ENCODE measurements around the gene ZBTB1. TPM values are rescaled to one million over a fixed set of nuclear protein-coding genes. Genes with fewer than 3 reads are reported as not detected.
A peak's percentile ranks its signal among the peaks of the same experiment; 100 is the strongest.

ZBTB1 gene
- 61.2 and 97.5 TPM in 2 replicates for total RNA-seq (2014; rRNA removed; shearing (Covaris generic); ENCODE audit: low replicate concordance)

- Histone ChIP-seq H3K36me3 (ENCODE audit: insufficient read depth, low read length) (peaks cover 7% of the 10 kb centered on the region), H3K9ac (ENCODE audit: low read length) (peak within 1 kb of the TSS; percentile 97), H3K9me3 (ENCODE audit: low read length) (no peaks in the 10 kb centered on the region), H4K20me1 (ENCODE audit: insufficient read depth, low read depth, low read length) (no peaks in the 10 kb centered on the region; the same call in 1 of the 2 replicates), H3K4me1 (ENCODE audit: low read length) (peaks cover 66% of the 10 kb centered on the region), H3K27ac (ENCODE audit: low read length) (peak within 1 kb of the TSS; percentile 96), H3K4me2 (ENCODE audit: low read depth, low read length, poor library complexity, severe bottlenecking) (peak within 1 kb of the TSS; percentile 98), H3K79me2 (ENCODE audit: low read length) (peaks cover 83% of the 10 kb centered on the region), H3K4me3 (ENCODE audit: low read length) (peak within 1 kb of the TSS; percentile 77), H3K27me3 (ENCODE audit: low read length) (no peaks in the 10 kb centered on the region), H3K9me2 (replicated peaks; ENCODE audit: insufficient read depth, low read length) (no peaks in the 10 kb centered on the region), H2AFZ (ENCODE audit: low read length) (peak within 1 kb of the TSS; percentile 13; the same call in 1 of the 2 replicates)
- peak; percentile 94 for DNase-seq
These were observed at the start of gene ZBTB1 for GRCh38 chr14:64504310-64504896. Gene ZBTB1 (plus strand): TSS chr14:64504770. CDS start chr14:64521505, 16,735 bp downstream.

GRCh38 chr14:64459405-64460136, 45.0 kb upstream of the ZBTB1 start:
- Histone ChIP-seq H3K36me3 (ENCODE audit: insufficient read depth, low read length) (peaks cover 63% of the 10 kb centered on the region), H3K27ac (ENCODE audit: low read length) (no peak overlapping the region), H3K4me1 (ENCODE audit: low read length) (peaks cover 40% of the 10 kb centered on the region), H4K20me1 (ENCODE audit: insufficient read depth, low read depth, low read length) (peaks cover 4% of the 10 kb centered on the region; the same call in 1 of the 2 replicates), H3K4me2 (ENCODE audit: low read depth, low read length, poor library complexity, severe bottlenecking) (no peak overlapping the region), H3K9ac (ENCODE audit: low read length) (no peak overlapping the region), H3K27me3 (ENCODE audit: low read length) (no peaks in the 10 kb centered on the region), H3K4me3 (ENCODE audit: low read length) (no peak overlapping the region), H3K9me2 (replicated peaks; ENCODE audit: insufficient read depth, low read length) (no peaks in the 10 kb centered on the region), H3K9me3 (ENCODE audit: low read length) (no peaks in the 10 kb centered on the region), H2AFZ (ENCODE audit: low read length) (no peak overlapping the region), H3K79me2 (ENCODE audit: low read length) (no peaks in the 10 kb centered on the region)
- DNase-seq, result no peak

- H2AFZ ChIP-seq (ENCODE audit: low read length), result no peak overlapping the region
- no peak overlapping the region for H3K4me2 ChIP-seq (ENCODE audit: low read depth, low read length, poor library complexity, severe bottlenecking)
- H3K9me2 ChIP-seq (replicated peaks; ENCODE audit: insufficient read depth, low read length), result no peaks in the 10 kb centered on the region
- H3K9ac ChIP-seq (ENCODE audit: low read length), result no peak overlapping the region
- no peaks in the 10 kb centered on the region for H3K9me3 ChIP-seq (ENCODE audit: low read length)
- no peak overlapping the region for H3K4me3 ChIP-seq (ENCODE audit: low read length)
- H3K27ac ChIP-seq (ENCODE audit: low read length), result no peak overlapping the region
- DNase-seq, result no peak
- peaks cover 48% of the 10 kb centered on the region for H3K36me3 ChIP-seq (ENCODE audit: insufficient read depth, low read length)
- H3K27me3 ChIP-seq (ENCODE audit: low read length), result no peaks in the 10 kb centered on the region
- peaks cover 42% of the 10 kb centered on the region for H3K4me1 ChIP-seq (ENCODE audit: low read length)
- no peaks in the 10 kb centered on the region for H3K79me2 ChIP-seq (ENCODE audit: low read length)
- peaks cover 13% of the 10 kb centered on the region; the same call in 1 of the 2 replicates for H4K20me1 ChIP-seq (ENCODE audit: insufficient read depth, low read depth, low read length)
These were observed 43.3 kb upstream of the ZBTB1 start for GRCh38 chr14:64461221-64461620.

DNA sequence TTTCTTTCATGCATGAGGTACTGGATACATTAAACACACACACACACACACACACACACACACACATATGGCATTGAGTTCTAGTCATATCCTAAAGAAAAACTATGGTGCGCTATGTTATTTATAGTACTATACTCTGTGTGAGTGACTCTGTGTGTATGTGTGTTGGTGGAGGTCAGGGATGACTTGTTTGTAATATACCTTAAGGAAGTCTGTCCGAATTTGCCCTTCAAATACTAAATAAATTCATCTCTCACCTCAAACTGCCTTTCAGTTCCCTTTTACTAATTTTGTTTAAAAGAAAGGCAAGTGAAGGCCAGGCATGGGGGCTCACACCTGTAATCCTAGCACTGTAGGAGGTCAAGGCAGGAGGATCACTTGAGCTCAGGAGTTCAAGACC, 41.4 kb upstream of the ZBTB1 start:
- peaks cover 22% of the 10 kb centered on the region for H4K20me1 ChIP-seq (ENCODE audit: insufficient read depth, low read depth, low read length)
- H3K27ac ChIP-seq (ENCODE audit: low read length), result no peak overlapping the region
- peak; percentile 57 for DNase-seq
- peaks cover 33% of the 10 kb centered on the region for H3K36me3 ChIP-seq (ENCODE audit: insufficient read depth, low read length)
- H3K9me3 ChIP-seq (ENCODE audit: low read length), result no peaks in the 10 kb centered on the region
- H3K79me2 ChIP-seq (ENCODE audit: low read length), result no peaks in the 10 kb centered on the region
- no peaks in the 10 kb centered on the region for H3K27me3 ChIP-seq (ENCODE audit: low read length)
- peaks cover 48% of the 10 kb centered on the region for H3K4me1 ChIP-seq (ENCODE audit: low read length)
- no peaks in the 10 kb centered on the region for H3K9me2 ChIP-seq (replicated peaks; ENCODE audit: insufficient read depth, low read length)
- peak overlapping the region; percentile 4 for H3K4me2 ChIP-seq (ENCODE audit: low read depth, low read length, poor library complexity, severe bottlenecking)
- no peak overlapping the region for H3K4me3 ChIP-seq (ENCODE audit: low read length)
- H3K9ac ChIP-seq (ENCODE audit: low read length), result no peak overlapping the region
- no peak overlapping the region for H2AFZ ChIP-seq (ENCODE audit: low read length)

DNA sequence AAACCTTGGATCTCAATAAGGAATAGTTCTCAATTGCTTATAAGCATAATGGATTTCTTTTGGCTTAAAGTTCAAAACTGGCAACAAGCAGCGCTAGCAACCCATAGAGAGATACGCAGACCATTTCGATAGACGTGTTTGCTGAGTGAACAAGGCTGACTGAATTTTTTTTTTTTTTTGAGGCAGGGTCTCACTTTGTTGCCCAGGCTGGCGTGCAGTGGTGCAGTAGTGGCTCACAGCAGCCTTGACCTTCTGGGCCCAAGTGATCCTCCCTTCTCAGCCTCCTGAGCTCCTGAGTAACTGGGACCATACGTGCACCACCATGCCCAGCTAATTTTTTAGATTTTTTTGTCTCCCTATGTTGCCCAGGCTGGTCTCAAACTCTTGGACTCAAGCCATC, 40.7 kb upstream of the ZBTB1 start:
- H3K9ac ChIP-seq (ENCODE audit: low read length), result peak overlapping the region; percentile 70; the same call in 1 of the 2 replicates
- no peaks in the 10 kb centered on the region for H3K9me3 ChIP-seq (ENCODE audit: low read length)
- no peaks in the 10 kb centered on the region for H3K79me2 ChIP-seq (ENCODE audit: low read length)
- H3K36me3 ChIP-seq (ENCODE audit: insufficient read depth, low read length), result peaks cover 26% of the 10 kb centered on the region
- H2AFZ ChIP-seq (ENCODE audit: low read length), result no peak overlapping the region
- peaks cover 48% of the 10 kb centered on the region for H3K4me1 ChIP-seq (ENCODE audit: low read length)
- peak overlapping the region; percentile 72; the same call in 1 of the 2 replicates for H3K4me3 ChIP-seq (ENCODE audit: low read length)
- peaks cover 22% of the 10 kb centered on the region for H4K20me1 ChIP-seq (ENCODE audit: insufficient read depth, low read depth, low read length)
- no peaks in the 10 kb centered on the region for H3K9me2 ChIP-seq (replicated peaks; ENCODE audit: insufficient read depth, low read length)
- no peaks in the 10 kb centered on the region for H3K27me3 ChIP-seq (ENCODE audit: low read length)
- no peak for DNase-seq
- H3K4me2 ChIP-seq (ENCODE audit: low read depth, low read length, poor library complexity, severe bottlenecking), result peak overlapping the region; percentile 99
- no peak overlapping the region for H3K27ac ChIP-seq (ENCODE audit: low read length)

GRCh38 chr14:64464651-64465050, 39.9 kb upstream of the ZBTB1 start:
- H3K4me2 ChIP-seq (ENCODE audit: low read depth, low read length, poor library complexity, severe bottlenecking), result peak overlapping the region; percentile 99
- no peaks in the 10 kb centered on the region for H3K9me2 ChIP-seq (replicated peaks; ENCODE audit: insufficient read depth, low read length)
- peak overlapping the region; percentile 70 for H3K9ac ChIP-seq (ENCODE audit: low read length)
- no peak overlapping the region for H3K27ac ChIP-seq (ENCODE audit: low read length)
- no peaks in the 10 kb centered on the region for H3K27me3 ChIP-seq (ENCODE audit: low read length)
- H3K9me3 ChIP-seq (ENCODE audit: low read length), result no peaks in the 10 kb centered on the region
- H3K79me2 ChIP-seq (ENCODE audit: low read length), result no peaks in the 10 kb centered on the region
- peak; percentile 63 for DNase-seq
- peaks cover 29% of the 10 kb centered on the region for H4K20me1 ChIP-seq (ENCODE audit: insufficient read depth, low read depth, low read length)
- 0 out of 2 replicates have a peak overlapping the region, but pooled peaks have one; percentile 32 for H2AFZ ChIP-seq (ENCODE audit: low read length)
- peak overlapping the region; percentile 72 for H3K4me3 ChIP-seq (ENCODE audit: low read length)
- H3K4me1 ChIP-seq (ENCODE audit: low read length), result peaks cover 48% of the 10 kb centered on the region
- peaks cover 18% of the 10 kb centered on the region for H3K36me3 ChIP-seq (ENCODE audit: insufficient read depth, low read length)

DNA sequence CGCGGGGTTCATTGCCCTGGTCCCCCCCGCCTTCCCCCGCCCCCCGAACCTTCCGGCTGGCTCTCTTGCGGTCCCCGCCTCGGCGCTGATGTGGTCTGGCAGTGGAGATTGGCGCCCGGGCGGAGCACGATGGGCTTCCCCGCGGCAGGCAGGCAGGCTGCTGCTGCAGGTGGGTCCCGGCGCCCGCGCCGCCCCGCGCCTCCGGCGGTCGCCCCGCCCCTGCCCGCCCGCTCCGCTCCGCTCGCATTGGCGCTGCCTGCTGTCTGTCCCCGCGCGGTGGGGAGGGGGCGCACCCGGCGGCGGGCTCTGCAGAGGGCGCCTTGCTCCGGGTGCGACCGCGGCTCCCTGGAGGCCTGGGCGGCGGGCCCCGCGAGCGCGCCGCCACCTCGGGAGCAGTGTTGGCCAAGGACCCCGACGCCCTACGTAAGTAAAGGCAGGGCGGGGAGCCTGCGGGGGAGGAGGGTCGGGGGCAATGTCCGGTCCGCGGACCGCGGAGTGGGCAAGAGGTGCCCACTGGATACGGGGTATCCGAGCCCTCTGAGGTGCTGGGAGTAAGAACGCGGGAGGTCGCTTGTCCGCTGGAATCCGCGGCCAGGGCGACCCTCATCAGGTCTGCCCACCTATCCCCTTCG, 39.3 kb upstream of the ZBTB1 start, which contains the start of gene AKAP5:
TSS of gene AKAP5 (plus strand) at position 309 of the 632 bp plus-strand sequence. CDS start 2,896 bp downstream, outside the sequence.
- Histone ChIP-seq H3K27me3 (ENCODE audit: low read length) (no peaks in the 10 kb centered on the region), H3K4me3 (ENCODE audit: low read length) (peak within 1 kb of the TSS; percentile 72), H2AFZ (ENCODE audit: low read length) (0 out of 2 replicates have a peak within 1 kb of the TSS, but pooled peaks have one; percentile 32), H3K27ac (ENCODE audit: low read length) (no peak within 1 kb of the TSS), H3K9me2 (replicated peaks; ENCODE audit: insufficient read depth, low read length) (no peaks in the 10 kb centered on the region), H3K4me1 (ENCODE audit: low read length) (peaks cover 48% of the 10 kb centered on the region), H4K20me1 (ENCODE audit: insufficient read depth, low read depth, low read length) (peaks cover 31% of the 10 kb centered on the region), H3K36me3 (ENCODE audit: insufficient read depth, low read length) (peaks cover 13% of the 10 kb centered on the region), H3K4me2 (ENCODE audit: low read depth, low read length, poor library complexity, severe bottlenecking) (peak within 1 kb of the TSS; percentile 99), H3K9me3 (ENCODE audit: low read length) (no peaks in the 10 kb centered on the region), H3K9ac (ENCODE audit: low read length) (peak within 1 kb of the TSS; percentile 70), H3K79me2 (ENCODE audit: low read length) (no peaks in the 10 kb centered on the region)
- peak; percentile 81 for DNase-seq

All from Karpas-422 (cell line).